ENCODE measurements around the gene CLIC1.

DNA sequence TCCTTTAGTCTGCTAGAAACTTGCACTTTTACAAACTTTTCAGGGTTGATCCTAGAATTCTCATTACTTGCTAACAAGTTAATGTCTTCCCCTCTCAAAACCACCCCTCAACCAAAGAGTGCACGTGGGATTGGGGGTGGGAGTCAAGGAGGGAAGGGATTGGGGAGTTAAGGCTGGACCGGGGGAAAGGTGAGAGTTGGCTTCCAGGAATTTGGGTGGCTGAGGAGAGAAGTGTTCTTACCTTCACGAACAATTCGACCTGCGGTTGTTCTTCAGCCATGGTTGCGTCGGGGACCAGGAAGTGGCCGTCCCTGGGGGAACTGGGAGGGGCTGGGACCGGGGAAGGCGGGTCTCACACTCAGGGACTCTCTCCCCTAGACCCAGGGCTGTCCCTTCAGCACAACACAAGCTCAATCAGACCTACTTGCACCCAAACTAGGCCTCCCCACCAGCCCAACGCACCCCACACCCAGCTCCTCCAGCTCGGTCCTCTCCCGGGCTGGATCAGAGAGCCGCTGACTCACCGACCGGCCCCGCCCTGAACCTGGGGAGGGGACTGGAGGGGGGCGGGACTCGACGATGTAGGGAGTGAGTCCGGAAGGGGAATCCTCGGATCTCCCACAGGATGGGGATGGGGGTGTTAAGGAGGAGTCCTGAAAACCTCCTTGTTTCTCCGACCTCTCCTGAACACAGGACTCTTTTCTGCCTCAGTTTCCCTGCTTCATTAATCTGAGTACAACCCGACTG, at the start of gene CLIC1:
- TF ChIP-seq EZH2 (IDR thresholded peaks at IDR 0.05) (no peak), EZH2phosphoT487 (IDR thresholded peaks at IDR 0.05) (no peak)

Measured in neural progenitor cell (in vitro differentiated cells).